Common myeloid progenitor, CD34-positive (primary cell): ENCODE results near the gene CISD3.

Source experiments
- CTCF ChIA-PET: fragments of 350-600 bp; sonication (Branson Sonifier 250); formaldehyde crosslinking; loops from one replicate; lab custom pipeline; 2021; ENCODE audit warnings: antibody characterized with exemption; lab: Charles Lee
- POLR2A ChIA-PET: fragments of 350-600 bp; sonication (Branson Sonifier 250); formaldehyde crosslinking; loops from one replicate; lab custom pipeline; 2021; ENCODE audit warnings: antibody characterized with exemption; lab: Charles Lee
- DNase-seq, 3 donors: peaks; one replicate each; pipeline versions ENCODE4 v3.0.0 to v3.0.0-alpha.2; 2013
- H3K27ac ChIP-seq, 2 experiments: 1 replicate in 1 of 2; 2 replicates in 1 of 2; pipeline ENCODE4 v1.7.0; 2013; ENCODE audit warnings: inconsistent platforms in 2 of 2, low read length in 2 of 2, mild to moderate bottlenecking in 2 of 2, low read depth in 1 of 2, moderate library complexity in 1 of 2; ENCODE audit not compliant: severe bottlenecking in 2 of 2, insufficient read depth in 1 of 2, poor library complexity in 1 of 2
- H3K27me3 ChIP-seq, 5 experiments: replicated peaks in 2 of 5; 1 replicate in 3 of 5; 2 replicates in 2 of 5; pipeline versions ENCODE4 v1.6.1 to v1.7.0; 2013; ENCODE audit warnings: low read length in 4 of 5, mild to moderate bottlenecking in 2 of 5, moderate library complexity in 2 of 5, inconsistent platforms in 1 of 5; ENCODE audit not compliant: insufficient read depth in 5 of 5, control insufficient read depth in 4 of 5
- H3K36me3 ChIP-seq, 4 experiments: 1 replicate in 2 of 4; 2 replicates in 2 of 4; pipeline versions ENCODE4 v1.6.1 to v1.7.0; 2013; ENCODE audit warnings: low read length in 3 of 4, control low read depth in 1 of 4, mild to moderate bottlenecking in 1 of 4; ENCODE audit not compliant: control insufficient read depth in 4 of 4, insufficient read depth in 4 of 4
- H3K4me1 ChIP-seq, 4 experiments: 1 replicate in 3 of 4; 2 replicates in 1 of 4; pipeline versions ENCODE4 v1.6.1 to v1.7.1; 2013; ENCODE audit warnings: low read length in 3 of 4, mild to moderate bottlenecking in 3 of 4, control low read depth in 1 of 4, inconsistent platforms in 1 of 4, moderate library complexity in 1 of 4; ENCODE audit not compliant: control insufficient read depth in 4 of 4, insufficient read depth in 4 of 4; ENCODE audit errors: control extremely low read depth in 1 of 4
- H3K4me3 ChIP-seq, 7 experiments: 1 replicate in 4 of 7; 2 replicates in 3 of 7; pipeline versions ENCODE4 v1.5.1 to v1.7.0; 2013; ENCODE audit warnings: mild to moderate bottlenecking in 7 of 7, low read length in 6 of 7, moderate library complexity in 6 of 7, inconsistent platforms in 2 of 7, low read depth in 2 of 7, control low read depth in 1 of 7; ENCODE audit not compliant: insufficient read depth in 4 of 7, control insufficient read depth in 1 of 7; ENCODE audit errors: extremely low read depth in 1 of 7
- H3K9me3 ChIP-seq, 5 experiments: 1 replicate in 4 of 5; 2 replicates in 1 of 5; pipeline versions ENCODE4 v1.6.1 to v1.7.1; 2013; ENCODE audit warnings: low read length in 4 of 5, mild to moderate bottlenecking in 2 of 5, inconsistent platforms in 1 of 5, low read depth in 1 of 5, moderate library complexity in 1 of 5; ENCODE audit not compliant: control insufficient read depth in 4 of 5, insufficient read depth in 2 of 5; ENCODE audit errors: control extremely low read depth in 1 of 5
- WGBS: methylation state at CpG from one replicate; pipeline ENCODE4 v1.1.5; 2013; ENCODE audit not compliant: insufficient coverage; 5-methylcytosine and 5-hydroxymethylcytosine counted together

CISD3 gene

DNA sequence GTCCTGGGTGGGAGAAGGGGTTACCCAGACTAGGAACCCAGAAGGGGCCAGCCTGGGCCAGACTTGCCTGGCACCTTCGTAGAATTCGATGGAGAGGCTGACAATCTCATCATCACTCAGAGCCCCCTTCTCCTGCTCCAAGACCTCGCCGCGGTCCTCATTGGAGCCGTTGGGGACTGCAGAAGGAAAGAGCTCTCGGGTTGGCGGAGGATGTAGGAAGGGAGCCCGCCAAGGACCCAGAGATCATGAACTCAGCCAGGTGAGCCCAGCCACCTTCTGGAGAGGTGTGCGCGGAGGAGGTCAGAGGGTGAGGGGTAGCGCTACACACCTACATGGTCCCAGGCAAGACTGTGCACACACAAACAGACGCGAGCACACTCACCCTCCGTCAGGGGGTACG lies 8.5 kb downstream of the CISD3 start:
- Histone ChIP-seq H3K36me3 (no peaks in the 10 kb centered on the region), H3K9me3 (no peaks in the 10 kb centered on the region), H3K27ac (no peak overlapping the region), H3K27me3 (peaks cover 0 to 13% (median 7%) of the 10 kb centered on the region in 5 experiments), H3K4me3 (no peak overlapping the region), H3K4me1 (peaks cover 0 to 9% (median 2%) of the 10 kb centered on the region in 4 experiments)
- 97% methylated on average over 16 of the region's 16 CpGs for WGBS
- POLR2A ChIA-PET = interaction anchor here (0.6 kb wide), 1 partner anchor 62 kb away, joined by 3 read pairs; no protein-coding TSS in a partner anchor
- DNase-seq = no peak
- CTCF ChIA-PET = interaction anchor here (5.4 kb wide), 1 partner anchor 61 kb away, joined by 80 read pairs; the partner anchor contains the start of gene EPOP

DNA sequence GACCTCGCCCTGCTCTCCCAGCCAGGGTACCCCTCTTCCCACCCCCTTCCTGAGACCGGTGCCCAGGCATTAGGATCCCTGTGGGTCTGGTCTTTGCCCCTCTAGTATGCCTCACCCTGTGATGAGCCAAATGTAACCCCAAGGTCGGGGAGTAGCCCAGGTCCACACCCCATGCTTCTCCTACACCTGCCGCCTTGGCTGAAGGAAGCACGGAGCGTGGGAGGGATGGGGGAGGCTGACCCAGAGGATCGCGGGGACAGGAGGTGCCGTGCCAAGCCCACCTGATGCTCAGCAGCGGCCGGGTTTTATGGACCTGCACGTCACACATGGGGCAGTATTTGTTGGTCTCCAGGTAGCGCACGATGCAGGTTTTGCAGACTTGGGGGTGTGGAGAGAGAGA lies 9.2 kb downstream of the CISD3 start:
- CTCF ChIA-PET = interaction anchor here (1.0 kb wide), 1 partner anchor 63 kb away, joined by 3 read pairs; no protein-coding TSS in a partner anchor
- H3K27me3 ChIP-seq = peaks cover 0 to 15% (median 7%) of the 10 kb centered on the region in 5 experiments
- H3K4me1 ChIP-seq = peaks cover 0 to 9% (median 2%) of the 10 kb centered on the region in 4 experiments
- H3K4me3 ChIP-seq = no peak overlapping the region
- DNase-seq = no peak
- 94% methylated on average over 14 of the region's 14 CpGs for WGBS
- H3K36me3 ChIP-seq = no peaks in the 10 kb centered on the region
- H3K9me3 ChIP-seq = no peaks in the 10 kb centered on the region
- POLR2A ChIA-PET = no interaction called here
- no peak overlapping the region for H3K27ac ChIP-seq

DNA sequence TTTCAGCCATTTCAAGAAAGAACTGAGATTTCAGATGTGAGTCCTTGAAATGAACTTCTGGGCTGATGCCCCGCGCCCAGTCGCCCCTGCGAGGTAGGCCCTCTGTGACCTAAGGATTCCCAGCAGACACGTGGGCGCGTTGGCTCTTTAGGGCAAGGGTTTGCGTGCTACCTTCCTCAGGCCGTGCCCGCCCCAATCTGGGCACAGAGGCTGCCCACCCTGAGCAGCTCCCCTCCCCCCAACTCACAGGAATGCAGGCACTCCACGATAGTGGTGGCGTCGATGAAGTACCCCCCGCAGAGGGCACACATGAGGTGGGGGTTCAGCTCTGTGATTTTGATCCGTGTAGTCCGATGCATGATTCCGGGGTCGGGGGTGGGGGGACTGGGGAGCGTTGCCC lies 9.9 kb downstream of the CISD3 start:
- ChIA-PET POLR2A (no interaction called here), CTCF (interaction anchor here (1.0 kb wide), 1 partner anchor 64 kb away, joined by 3 read pairs; no protein-coding TSS in a partner anchor)
- 92% methylated on average over 14 of the region's 19 CpGs for WGBS
- peaks cover 0 to 17% (median 7%) of the 10 kb centered on the region in 5 experiments for H3K27me3 ChIP-seq
- H3K9me3 ChIP-seq = no peaks in the 10 kb centered on the region
- no peak overlapping the region for H3K27ac ChIP-seq
- H3K4me3 ChIP-seq = no peak overlapping the region
- peaks cover 0 to 8% (median 3%) of the 10 kb centered on the region in 4 experiments for H3K4me1 ChIP-seq
- no peak for DNase-seq
- H3K36me3 ChIP-seq = no peaks in the 10 kb centered on the region

DNA sequence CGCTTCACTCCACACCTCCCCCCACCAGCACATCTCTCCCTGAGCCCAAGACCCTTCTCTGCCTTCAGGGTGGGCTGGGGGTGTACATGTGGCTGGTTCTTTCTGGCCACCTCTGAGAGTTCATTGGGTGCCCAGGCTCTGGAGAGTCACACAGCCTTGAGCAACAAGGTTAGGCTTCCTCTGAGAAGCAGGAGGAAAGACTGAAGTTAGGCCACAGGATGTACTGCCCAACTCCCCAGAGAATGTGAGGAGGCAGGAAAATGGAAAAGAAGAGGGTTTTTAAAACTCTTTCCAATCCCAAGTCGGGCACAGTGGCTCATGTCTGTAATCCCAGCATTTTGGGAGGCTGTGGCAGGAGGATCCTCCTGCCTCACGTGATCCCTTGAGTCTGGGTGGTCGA lies 10.7 kb downstream of the CISD3 start:
- WGBS = 93% methylated on average over 3 of the region's 4 CpGs
- no peak overlapping the region for H3K27ac ChIP-seq
- peaks cover 0 to 22% (median 11%) of the 10 kb centered on the region in 5 experiments for H3K27me3 ChIP-seq
- no peaks in the 10 kb centered on the region for H3K36me3 ChIP-seq
- no peak overlapping the region for H3K4me3 ChIP-seq
- ChIA-PET CTCF (no interaction called here), POLR2A (no interaction called here)
- no peak for DNase-seq
- no peaks in the 10 kb centered on the region for H3K9me3 ChIP-seq
- H3K4me1 ChIP-seq = peaks cover 0 to 4% (median 1%) of the 10 kb centered on the region in 4 experiments

DNA sequence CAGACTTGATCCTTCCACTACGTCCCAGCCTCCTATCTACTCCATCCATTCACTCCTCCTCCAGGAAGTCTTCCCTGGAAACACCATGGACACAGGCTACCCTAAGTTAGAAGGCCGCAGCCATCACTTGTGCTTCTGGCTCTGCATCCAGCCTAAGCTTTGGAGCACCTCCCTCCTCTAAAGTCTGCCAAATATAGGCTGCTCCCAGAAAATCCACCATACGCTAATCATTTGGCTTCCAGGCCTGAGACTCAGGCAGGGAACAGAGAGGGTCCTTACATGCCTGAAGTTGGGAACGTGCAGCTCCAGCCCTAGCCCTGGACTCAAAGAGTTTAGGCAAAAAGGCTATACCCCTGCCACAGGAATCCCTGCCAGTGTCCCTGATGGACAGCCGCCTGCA lies 11.3 kb downstream of the CISD3 start:
- ChIA-PET POLR2A (no interaction called here), CTCF (interaction anchor here (1.2 to 1.7 kb wide), 2 partner anchors 11 to 18 kb away, joined by 3 read pairs; partner anchors contain the start of gene PSMB3)
- Histone ChIP-seq H3K36me3 (no peaks in the 10 kb centered on the region), H3K9me3 (no peaks in the 10 kb centered on the region), H3K4me3 (no peak overlapping the region), H3K27ac (no peak overlapping the region), H3K4me1 (peaks cover 0 to 4% (median 3%) of the 10 kb centered on the region in 4 experiments), H3K27me3 (peaks cover 0 to 29% (median 17%) of the 10 kb centered on the region in 5 experiments)
- WGBS = 100% methylated on average over 5 of the region's 5 CpGs
- no peak for DNase-seq

DNA sequence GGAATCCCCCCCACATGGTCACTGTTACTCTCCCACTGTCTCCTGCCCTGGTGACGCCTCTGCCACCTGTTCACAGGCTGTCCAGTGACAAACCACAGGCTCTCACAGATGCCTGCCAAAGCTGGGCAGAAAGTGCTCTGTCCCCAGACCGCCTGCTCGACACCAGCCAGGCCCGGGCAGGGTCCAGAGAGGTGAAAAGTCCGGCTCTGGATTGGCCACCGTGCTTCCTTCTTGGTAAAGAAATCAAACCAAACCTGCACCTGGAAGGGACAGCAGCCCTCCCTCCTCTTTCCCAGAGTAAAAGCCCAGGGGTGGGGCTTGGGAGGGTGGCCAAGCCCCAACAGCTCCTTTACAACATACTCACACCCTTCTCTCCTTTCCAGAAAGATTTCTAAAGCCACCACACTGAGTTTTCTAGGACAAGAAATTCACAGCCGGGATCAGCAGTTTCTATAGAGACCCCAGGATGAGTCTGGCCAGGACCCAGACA lies 11.8 kb downstream of the CISD3 start:
- Histone ChIP-seq H3K27ac (no peak overlapping the region), H3K4me1 (peaks cover 0 to 9% (median 8%) of the 10 kb centered on the region in 4 experiments), H3K9me3 (no peaks in the 10 kb centered on the region), H3K27me3 (peaks cover 0 to 34% (median 22%) of the 10 kb centered on the region in 5 experiments), H3K36me3 (no peaks in the 10 kb centered on the region), H3K4me3 (no peak overlapping the region)
- POLR2A ChIA-PET = no interaction called here
- no peak for DNase-seq
- CTCF ChIA-PET = interaction anchor here (1.2 to 1.7 kb wide), 2 partner anchors 10 to 18 kb away, joined by 3 read pairs; partner anchors contain the start of gene PSMB3
- 91% methylated on average over 6 of the region's 7 CpGs for WGBS
